Mesenchymal stem cell (in vitro differentiated cells and primary cell): ENCODE results near the gene RGS21.

Experiments used
- DNase-seq: peaks from one replicate; pipeline ENCODE4 v3.0.0-alpha.2; 2013
- H2AFZ ChIP-seq: one replicate; pipeline ENCODE4 v1.6.1; 2013; ENCODE audit warnings: low read depth, mild to moderate bottlenecking, control low read depth, inconsistent platforms, low read length, moderate library complexity
- H2AK5ac ChIP-seq: 2 replicates; pipeline ENCODE4 v1.6.1; 2013; ENCODE audit warnings: low read length, moderate library complexity, mild to moderate bottlenecking, inconsistent platforms; ENCODE audit not compliant: severe bottlenecking
- H2BK120ac ChIP-seq: one replicate; pipeline ENCODE4 v1.6.1; 2013; ENCODE audit warnings: low read depth, mild to moderate bottlenecking, inconsistent platforms, low read length, moderate library complexity
- H2BK12ac ChIP-seq, 2 experiments: one replicate each; pipeline ENCODE4 v1.6.1; 2013; ENCODE audit warnings: inconsistent platforms in 2 of 2, low read length in 2 of 2, mild to moderate bottlenecking in 2 of 2, moderate library complexity in 2 of 2, control low read depth in 1 of 2
- H2BK15ac ChIP-seq: one replicate; pipeline ENCODE4 v1.6.1; 2013; ENCODE audit warnings: mild to moderate bottlenecking, low read depth, inconsistent platforms; ENCODE audit not compliant: poor library complexity, severe bottlenecking
- H2BK5ac ChIP-seq: 2 replicates; pipeline ENCODE4 v1.6.1; 2013; ENCODE audit warnings: low read depth, mild to moderate bottlenecking, low read length, control low read depth, inconsistent platforms; ENCODE audit not compliant: poor library complexity, severe bottlenecking
- H3K14ac ChIP-seq, 2 experiments: one replicate each; pipeline ENCODE4 v1.6.1; 2013; ENCODE audit warnings: inconsistent platforms in 2 of 2, low read length in 2 of 2, control low read depth in 1 of 2, mild to moderate bottlenecking in 1 of 2, moderate library complexity in 1 of 2
- H3K18ac ChIP-seq, 2 experiments: one replicate each; pipeline ENCODE4 v1.6.1; 2013; ENCODE audit warnings: inconsistent platforms in 2 of 2, low read length in 2 of 2, control low read depth in 1 of 2, low read depth in 1 of 2, mild to moderate bottlenecking in 1 of 2
- H3K23ac ChIP-seq, 2 experiments: one replicate each; pipeline ENCODE4 v1.6.1; 2013; ENCODE audit warnings: inconsistent platforms in 2 of 2, low read length in 2 of 2, mild to moderate bottlenecking in 2 of 2, moderate library complexity in 2 of 2, control low read depth in 1 of 2
- H3K27ac ChIP-seq: 2 replicates; pipeline ENCODE4 v1.5.1; 2013; ENCODE audit warnings: mild to moderate bottlenecking, moderate library complexity, low read length, control low read depth, inconsistent platforms; ENCODE audit not compliant: poor library complexity, severe bottlenecking
- H3K27me3 ChIP-seq, 2 experiments: 2 replicates each; pipeline versions ENCODE4 v1.6.1 to v1.7.0; 2013; ENCODE audit warnings: low read length in 2 of 2, mild to moderate bottlenecking in 2 of 2, moderate library complexity in 2 of 2, control low read depth in 1 of 2, inconsistent platforms in 1 of 2; ENCODE audit not compliant: control insufficient read depth in 1 of 2, insufficient read depth in 1 of 2
- H3K36me3 ChIP-seq, 2 experiments: 2 replicates each; pipeline versions ENCODE4 v1.6.1 to v1.7.0; 2013; ENCODE audit warnings: low read length in 2 of 2, control low read depth in 1 of 2, inconsistent platforms in 1 of 2, low read depth in 1 of 2, mild to moderate bottlenecking in 1 of 2; ENCODE audit not compliant: insufficient read depth in 2 of 2, control insufficient read depth in 1 of 2
- H3K4ac ChIP-seq, 2 experiments: one replicate each; pipeline ENCODE4 v1.6.1; 2013; ENCODE audit warnings: inconsistent platforms in 2 of 2, low read length in 2 of 2, mild to moderate bottlenecking in 2 of 2, moderate library complexity in 2 of 2, control low read depth in 1 of 2, low read depth in 1 of 2
- H3K4me1 ChIP-seq: 2 replicates; pipeline ENCODE4 v1.6.1; 2013; ENCODE audit warnings: low read depth, low read length, control low read depth; ENCODE audit not compliant: control insufficient read depth, insufficient read depth
- H3K4me2 ChIP-seq: 2 replicates; pipeline ENCODE4 v1.6.1; 2013; ENCODE audit warnings: low read length, mild to moderate bottlenecking, inconsistent platforms; ENCODE audit not compliant: poor library complexity, severe bottlenecking
- H3K4me3 ChIP-seq, 2 experiments: 2 replicates each; pipeline versions ENCODE4 v1.5.1 to v1.7.0; 2013; ENCODE audit warnings: low read length in 2 of 2, mild to moderate bottlenecking in 2 of 2, control low read depth in 1 of 2, low read depth in 1 of 2; ENCODE audit not compliant: insufficient read depth in 1 of 2
- H3K79me1 ChIP-seq: replicated peaks from 2 replicates; pipeline ENCODE4 v1.6.1; 2013; ENCODE audit warnings: mild to moderate bottlenecking, control low read depth, low read length, inconsistent platforms; ENCODE audit not compliant: poor library complexity, severe bottlenecking
- H3K9ac ChIP-seq: 2 replicates; pipeline ENCODE4 v1.7.0; 2013; ENCODE audit warnings: mild to moderate bottlenecking, low read length, moderate library complexity
- H3K9me3 ChIP-seq: 2 replicates; pipeline ENCODE4 v1.7.0; 2013; ENCODE audit warnings: mild to moderate bottlenecking, low read length; ENCODE audit not compliant: control insufficient read depth
- H4K8ac ChIP-seq: one replicate; pipeline ENCODE4 v1.6.1; 2013; ENCODE audit warnings: inconsistent platforms, mild to moderate bottlenecking, low read length, moderate library complexity
- H4K91ac ChIP-seq: one replicate; pipeline ENCODE4 v1.6.1; 2013; ENCODE audit warnings: mild to moderate bottlenecking, low read length, inconsistent platforms
- WGBS: methylation state at CpG from one replicate; pipeline ENCODE4 v1.1.7; 2013; ENCODE audit warnings: mixed read lengths; 5-methylcytosine and 5-hydroxymethylcytosine counted together

Gene RGS21

GRCh38 chr1:192378878-192379277 is 62.1 kb downstream of the RGS21 start:
- no peak overlapping the region for H3K18ac ChIP-seq
- H3K27ac ChIP-seq: no peak overlapping the region
- no peak overlapping the region for H3K4ac ChIP-seq
- no peaks in the 10 kb centered on the region for H3K27me3 ChIP-seq
- no peaks in the 10 kb centered on the region for H3K36me3 ChIP-seq
- H3K4me2 ChIP-seq: no peak overlapping the region
- H2BK12ac ChIP-seq: no peak overlapping the region
- no peak overlapping the region for H3K23ac ChIP-seq
- no peak overlapping the region for H4K91ac ChIP-seq
- H3K4me3 ChIP-seq: no peak overlapping the region
- no peaks in the 10 kb centered on the region for H3K9me3 ChIP-seq
- no peak overlapping the region for H2AK5ac ChIP-seq
- no peak overlapping the region for H3K14ac ChIP-seq
- H3K4me1 ChIP-seq: no peaks in the 10 kb centered on the region
- no peak overlapping the region for H3K9ac ChIP-seq
- no peak overlapping the region for H4K8ac ChIP-seq
- no peak overlapping the region for H2AFZ ChIP-seq
- DNase-seq: no peak
- H2BK5ac ChIP-seq: no peak overlapping the region
- no peaks in the 10 kb centered on the region for H3K79me1 ChIP-seq
- no peak overlapping the region for H2BK15ac ChIP-seq
- no peak overlapping the region for H2BK120ac ChIP-seq

DNA sequence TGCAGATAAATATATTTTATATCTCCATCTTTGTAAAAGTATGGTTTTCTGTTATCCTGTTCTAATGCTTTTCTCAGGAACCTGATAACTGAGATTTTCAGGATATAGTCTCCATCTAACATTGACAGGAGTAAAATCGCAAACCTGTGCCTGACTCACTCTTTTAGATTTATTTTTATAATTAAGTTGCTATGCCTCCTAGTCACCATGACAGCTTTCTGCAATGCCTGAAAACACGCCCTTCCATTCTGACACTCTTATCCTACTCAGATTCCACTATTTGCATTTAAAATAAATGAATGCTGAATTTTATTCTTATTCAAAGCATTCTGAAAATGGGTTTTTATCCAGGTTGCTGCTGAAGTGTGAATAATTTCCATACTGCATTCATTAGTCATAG is 62.8 kb downstream of the RGS21 start:
- H2BK12ac ChIP-seq: no peak overlapping the region
- peaks cover 4% of the 10 kb centered on the region for H3K9me3 ChIP-seq
- H2BK15ac ChIP-seq: no peak overlapping the region
- H3K27ac ChIP-seq: no peak overlapping the region
- H2BK120ac ChIP-seq: no peak overlapping the region
- H3K36me3 ChIP-seq: no peaks in the 10 kb centered on the region
- no peak overlapping the region for H3K9ac ChIP-seq
- H3K27me3 ChIP-seq: no peaks in the 10 kb centered on the region
- DNase-seq: no peak
- no peak overlapping the region for H2BK5ac ChIP-seq
- no peak overlapping the region for H3K4me2 ChIP-seq
- H2AFZ ChIP-seq: no peak overlapping the region
- no peak overlapping the region for H4K91ac ChIP-seq
- H3K14ac ChIP-seq: no peak overlapping the region
- no peak overlapping the region for H4K8ac ChIP-seq
- H3K4ac ChIP-seq: no peak overlapping the region
- H2AK5ac ChIP-seq: no peak overlapping the region
- no peak overlapping the region for H3K18ac ChIP-seq
- H3K23ac ChIP-seq: no peak overlapping the region
- no peaks in the 10 kb centered on the region for H3K79me1 ChIP-seq
- H3K4me3 ChIP-seq: no peak overlapping the region
- no peaks in the 10 kb centered on the region for H3K4me1 ChIP-seq
- 56% methylated on average over 1 of the region's 2 CpGs for WGBS

DNA sequence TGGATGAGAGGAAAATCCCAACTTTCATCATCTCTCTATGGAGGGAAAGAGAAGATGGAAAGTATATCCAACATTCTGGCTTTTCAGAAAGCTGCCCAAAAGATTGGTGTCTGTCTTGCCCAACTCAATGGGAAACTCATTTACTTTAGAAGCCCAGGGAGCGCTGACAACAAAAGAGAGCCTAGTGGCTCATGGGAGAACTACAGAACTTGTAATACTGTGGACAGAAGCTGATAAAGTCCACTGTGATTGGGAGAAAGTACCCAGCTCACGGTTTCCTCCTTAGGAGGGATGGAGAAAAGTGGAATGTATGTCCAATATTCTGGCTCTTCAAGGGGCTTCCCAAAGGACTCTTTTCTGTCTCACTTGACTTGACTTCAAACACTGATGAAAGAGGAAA is 66.0 kb downstream of the RGS21 start:
- H4K8ac ChIP-seq: no peak overlapping the region
- no peak overlapping the region for H3K14ac ChIP-seq
- H3K4me2 ChIP-seq: no peak overlapping the region
- no peak overlapping the region for H3K27ac ChIP-seq
- H3K79me1 ChIP-seq: no peaks in the 10 kb centered on the region
- peaks cover 6% of the 10 kb centered on the region for H3K9me3 ChIP-seq
- 71% methylated on average over 2 of the region's 2 CpGs for WGBS
- H2BK120ac ChIP-seq: no peak overlapping the region
- DNase-seq: no peak
- no peak overlapping the region for H3K9ac ChIP-seq
- H3K4me3 ChIP-seq: no peak overlapping the region
- H3K18ac ChIP-seq: no peak overlapping the region
- no peak overlapping the region for H3K4ac ChIP-seq
- no peaks in the 10 kb centered on the region for H3K36me3 ChIP-seq
- H2AFZ ChIP-seq: no peak overlapping the region
- H4K91ac ChIP-seq: no peak overlapping the region
- no peak overlapping the region for H2BK5ac ChIP-seq
- no peak overlapping the region for H2AK5ac ChIP-seq
- no peak overlapping the region for H2BK15ac ChIP-seq
- H3K27me3 ChIP-seq: no peaks in the 10 kb centered on the region
- H2BK12ac ChIP-seq: no peak overlapping the region
- H3K4me1 ChIP-seq: no peaks in the 10 kb centered on the region
- H3K23ac ChIP-seq: no peak overlapping the region

DNA sequence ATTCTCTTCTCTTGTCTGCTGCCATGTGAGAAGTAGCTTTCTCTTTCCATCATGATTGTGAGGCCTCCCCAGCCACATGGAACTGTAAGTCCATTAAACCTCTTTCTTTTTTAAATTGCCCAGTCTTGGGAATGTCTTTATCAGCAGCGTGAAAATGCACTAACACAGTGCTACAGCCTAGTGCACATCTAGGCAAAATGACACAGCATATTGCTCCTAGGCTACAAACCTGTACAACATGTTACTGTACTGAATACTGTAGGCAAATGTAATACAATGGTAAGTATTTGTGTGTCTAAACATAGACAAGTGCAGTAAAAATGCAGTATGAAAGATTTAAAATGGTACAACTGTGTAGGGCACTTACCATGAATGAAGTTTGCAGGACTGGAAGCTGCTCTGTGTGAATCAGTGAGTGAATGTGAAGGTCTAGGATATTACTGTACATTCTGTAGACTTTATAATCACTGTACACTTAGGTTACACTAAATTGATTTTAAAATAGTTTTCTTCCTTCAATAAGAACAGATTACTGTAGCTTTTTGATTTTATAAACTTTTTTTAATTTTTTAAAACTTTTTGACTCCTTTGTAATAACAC is 69.4 kb downstream of the RGS21 start:
- 100% methylated on average over 1 of the region's 1 CpG for WGBS
- Histone ChIP-seq H2AK5ac (no peak overlapping the region), H2BK120ac (no peak overlapping the region), H2AFZ (no peak overlapping the region), H3K36me3 (no peaks in the 10 kb centered on the region), H2BK5ac (no peak overlapping the region), H2BK15ac (no peak overlapping the region), H3K4me3 (no peak overlapping the region), H3K9ac (no peak overlapping the region), H3K27me3 (no peaks in the 10 kb centered on the region), H4K8ac (no peak overlapping the region), H3K4me2 (no peak overlapping the region), H4K91ac (no peak overlapping the region), H3K27ac (no peak overlapping the region), H3K4ac (no peak overlapping the region), H3K79me1 (no peaks in the 10 kb centered on the region), H3K23ac (no peak overlapping the region), H3K14ac (no peak overlapping the region), H2BK12ac (no peak overlapping the region), H3K18ac (no peak overlapping the region), H3K4me1 (no peaks in the 10 kb centered on the region), H3K9me3 (peaks cover 6% of the 10 kb centered on the region)
- no peak for DNase-seq
